Transverse colon (tissue), 4 donors: ENCODE measurements around the gene CHID1. TPM values are rescaled to one million over a fixed set of nuclear protein-coding genes. Genes with fewer than 3 reads are reported as not detected.

Experiments
- DNase-seq: peaks from one replicate; pipeline ENCODE4 v3.0.0-alpha.2; 2019
- H3K27ac ChIP-seq, 4 donors: fragments of 200-600 bp; sonication (generic); 2 replicates each; pipeline ENCODE4 v1.5.1; 2016 to 2018; ENCODE audit warnings: inconsistent platforms in 4 of 4
- H3K27me3 ChIP-seq: fragments of 200-600 bp; sonication (generic); 2 replicates; pipeline ENCODE4 v1.5.1; 2017; ENCODE audit warnings: inconsistent platforms
- H3K36me3 ChIP-seq, 4 donors: fragments of 200-600 bp; sonication (generic); 2 replicates each; pipeline ENCODE4 v1.5.1; 2017 to 2019; ENCODE audit warnings: inconsistent platforms in 4 of 4
- H3K4me1 ChIP-seq, 4 donors: fragments of 200-600 bp; sonication (generic); 2 replicates each; pipeline ENCODE4 v1.5.1; 2017 to 2020; ENCODE audit warnings: inconsistent platforms in 4 of 4
- H3K4me3 ChIP-seq, 4 donors: fragments of 200-600 bp; sonication (generic); 1 replicate in 1 of 4; 2 replicates in 3 of 4; pipeline versions ENCODE4 v1.5.1 to v1.6.1; 2017 to 2019; ENCODE audit warnings: inconsistent platforms in 4 of 4
- H3K9me3 ChIP-seq, 2 donors: fragments of 200-600 bp; sonication (generic); 2 replicates each; pipeline ENCODE4 v1.5.1; 2017 to 2019; ENCODE audit warnings: inconsistent platforms in 2 of 2
- CTCF ChIP-seq, 5 experiments: fragments of 200-600 bp in 3 of 5; fragments of 450-650 bp in 2 of 5; sonication (generic) in 3 of 5; IDR thresholded peaks; 1 replicate in 2 of 5; 2 replicates in 3 of 5; pipeline ENCODE4 v1.5.1; 2016 to 2017; ENCODE audit warnings: antibody characterized with exemption in 5 of 5, inconsistent platforms in 3 of 5, mild to moderate bottlenecking in 2 of 5, moderate library complexity in 1 of 5
- EP300 ChIP-seq: sonication (generic); formaldehyde crosslinking; IDR thresholded peaks from one replicate; pipeline ENCODE4 v1.6.1; 2017; ENCODE audit warnings: antibody characterized with exemption, low read depth
- POLR2A ChIP-seq: fragments of 450-650 bp; IDR thresholded peaks from one replicate; pipeline ENCODE4 v1.6.1; 2016; ENCODE audit warnings: antibody characterized with exemption, mild to moderate bottlenecking, moderate library complexity
- POLR2AphosphoS5 ChIP-seq, 3 donors: sonication (generic); formaldehyde crosslinking; IDR thresholded peaks; one replicate each; pipeline ENCODE4 v1.6.1; 2016; ENCODE audit warnings: antibody characterized with exemption in 3 of 3
- WGBS, 2 donors: methylation state at CpG; one replicate each; pipeline ENCODE4 v1.1.5; 2018; ENCODE audit warnings: low coverage in 1 of 2; 5-methylcytosine and 5-hydroxymethylcytosine counted together
- in situ Hi-C, 4 donors: fragments of 200-750 bp; cut with MboI; loops; one replicate each; pipeline versions ENCODE4 v1.15.0 to v1.15.1; 2017; ENCODE audit warnings: low sequenced_read_pairs in 3 of 4, low pct_ligation_motif_present in 1 of 4, low pct_unique_long_range_greater_than_20kb in 1 of 4
- intact Hi-C: fragments of 100-400 bp; cut with DNase I; formaldehyde crosslinking; loops from one replicate; pipeline ENCODE4 v1.15.1; 2023; ENCODE audit warnings: low total_unique reads
- total RNA-seq, 4 donors: library from RNA; depleted of rRNA; stranded (reverse); fragments of >200 nt; gene quantifications; one replicate each; pipeline ENCODE4 v1.1.0, GENCODE V29; 2016

CHID1 gene
- total RNA-seq, 4 donors from 2014 or later, result 15.3 to 58.2 (median 41.4) TPM

- H3K4me1 ChIP-seq, result peaks cover 4 to 16% (median 10%) of the 10 kb centered on the region in 4 donors
- H3K27ac ChIP-seq, result no peak overlapping the region
- no peaks in the 10 kb centered on the region for H3K9me3 ChIP-seq
- WGBS, 2 donors, result 84% methylated on average over 20 of the region's 20 CpGs; no CpG with 5 or more reads in 1 of the 2 donors
- H3K27me3 ChIP-seq, result peaks cover 18% of the 10 kb centered on the region
- no peak for DNase-seq
- no peak overlapping the region for H3K4me3 ChIP-seq
- intact Hi-C loops (loop anchor here (10.0 kb wide), 1 partner anchor 200 kb away; no protein-coding TSS in a partner anchor), in situ Hi-C loops (loop anchor here in 2 of 4 donors (25.0 kb wide), 1 partner anchor 183 kb away; the partner anchor contains the start of gene MUC6 (in 2 of the 2))
- TF ChIP-seq POLR2AphosphoS5 (IDR thresholded peaks at IDR 0.05), result no peak
- no peak for TF ChIP-seq CTCF (IDR thresholded peaks at IDR 0.05)
- TF ChIP-seq POLR2A, result no peak
- TF ChIP-seq EP300, result no peak
- H3K36me3 ChIP-seq, result no peaks in the 10 kb centered on the region
Measured at GRCh38 chr11:854601-855329, 55.8 kb downstream of the CHID1 start.

- intact Hi-C loops (loop anchor here (10.0 kb wide), 1 partner anchor 201 kb away; no protein-coding TSS in a partner anchor), in situ Hi-C loops (loop anchor here in 2 of 4 donors (25.0 kb wide), 1 partner anchor 183 kb away; the partner anchor contains the start of gene MUC6 (in 2 of the 2))
- no peak for DNase-seq
- H3K4me1 ChIP-seq, result peaks cover 5 to 18% (median 11%) of the 10 kb centered on the region in 4 donors
- no peaks in the 10 kb centered on the region for H3K9me3 ChIP-seq
- no peaks in the 10 kb centered on the region for H3K36me3 ChIP-seq
- WGBS, 2 donors, result 87% methylated on average over 26 of the region's 27 CpGs; no CpG with 5 or more reads in 1 of the 2 donors
- H3K27me3 ChIP-seq, result peaks cover 24% of the 10 kb centered on the region
- H3K4me3 ChIP-seq, result no peak overlapping the region
- TF ChIP-seq POLR2AphosphoS5 (IDR thresholded peaks at IDR 0.05) (no peak), EP300 (no peak), POLR2A (no peak), CTCF (IDR thresholded peaks at IDR 0.05) (no peak)
- H3K27ac ChIP-seq, result no peak overlapping the region
Measured at GRCh38 chr11:853682-854448, 56.7 kb downstream of the CHID1 start.

GRCh38 chr11:852762-853161 lies 57.8 kb downstream of the CHID1 start:
- Histone ChIP-seq H3K4me1 (peaks cover 10 to 28% (median 19%) of the 10 kb centered on the region in 4 donors), H3K9me3 (no peaks in the 10 kb centered on the region), H3K4me3 (no peak overlapping the region), H3K36me3 (no peaks in the 10 kb centered on the region), H3K27me3 (peaks cover 35% of the 10 kb centered on the region), H3K27ac (no peak overlapping the region)
- no peak for DNase-seq
- WGBS, 2 donors, result 65% methylated on average over 15 of the region's 15 CpGs; no CpG with 5 or more reads in 1 of the 2 donors
- TF ChIP-seq POLR2AphosphoS5 (IDR thresholded peaks at IDR 0.05) (no peak), POLR2A (no peak), CTCF (IDR thresholded peaks at IDR 0.05) (no peak), EP300 (no peak)
- in situ Hi-C loops, result loop anchor here in 2 of 4 donors (25.0 kb wide), 1 partner anchor 185 kb away; the partner anchor contains the start of gene MUC6 (in 2 of the 2)
- intact Hi-C loops, result loop anchor here (10.0 kb wide), 1 partner anchor 202 kb away; no protein-coding TSS in a partner anchor
